Panc1 (cell line): ENCODE measurements around the gene TUBB4B. TPM values are rescaled to one million over a fixed set of nuclear protein-coding genes. Genes with fewer than 3 reads are reported as not detected.

Source experiments
- ATAC-seq: fragments of 200-7000 bp; cut with Tn5 transposase; 2 replicates; pipeline ENCODE4 v1.9.1; 2020; ENCODE audit warnings: mild to moderate bottlenecking, moderate library complexity
- BruUV-seq: library from RNA; stranded (reverse); fragments of 400-500 nt; replicated peaks from 2 replicates; lab custom pipeline; 2021; lab: Mats Ljungman, UMichigan
- CTCF ChIA-PET: fragments of 300-600 bp; sonication (Branson Sonifier 250); formaldehyde crosslinking; loops from one replicate; lab custom pipeline; 2022; ENCODE audit warnings: antibody characterized with exemption; lab: Charles Lee
- POLR2A ChIA-PET: fragments of 300-600 bp; sonication (Branson Sonifier 250); formaldehyde crosslinking; loops from one replicate; lab custom pipeline; 2022; ENCODE audit warnings: antibody characterized with exemption; lab: Charles Lee
- DNase-seq: peaks from one replicate; pipeline ENCODE4 v3.0.0-alpha.2; 2010; ENCODE audit warnings: low read depth, low spot score
- H3K27ac ChIP-seq: 2 replicates; pipeline ENCODE4 v1.5.1; 2011; ENCODE audit warnings: mild to moderate bottlenecking, low read length, inconsistent platforms
- H3K27me3 ChIP-seq: fragments of 200-500 bp; sonication (Bioruptor generic); 2 replicates; pipeline ENCODE4 v1.6.0; 2014; ENCODE audit warnings: low read length, inconsistent platforms; ENCODE audit not compliant: control insufficient read depth, insufficient read depth
- H3K36me3 ChIP-seq: fragments of 200-500 bp; sonication (Bioruptor generic); 2 replicates; pipeline ENCODE4 v1.5.1; 2014; ENCODE audit warnings: inconsistent platforms, mild to moderate bottlenecking, low read length, moderate library complexity; ENCODE audit not compliant: control insufficient read depth, insufficient read depth
- H3K4me1 ChIP-seq: 2 replicates; pipeline ENCODE4 v1.5.1; 2011; ENCODE audit warnings: inconsistent platforms, mild to moderate bottlenecking, low read length, moderate library complexity; ENCODE audit not compliant: control insufficient read depth, insufficient read depth
- H3K4me3 ChIP-seq, 2 experiments: 2 replicates each; pipeline ENCODE4 v1.5.1; 2011 to 2012; ENCODE audit warnings: low read depth in 2 of 2, low read length in 2 of 2, mild to moderate bottlenecking in 2 of 2, inconsistent platforms in 1 of 2, moderate library complexity in 1 of 2
- H3K9me3 ChIP-seq: fragments of 200-500 bp; sonication (Bioruptor generic); 2 replicates; pipeline ENCODE4 v1.5.1; 2014; ENCODE audit warnings: low read depth, mild to moderate bottlenecking, inconsistent platforms, low read length, moderate library complexity; ENCODE audit not compliant: control insufficient read depth, insufficient read depth
- POLR2AphosphoS5 ChIP-seq: IDR thresholded peaks from 2 replicates; pipeline ENCODE4 v1.6.1; 2012; ENCODE audit warnings: mild to moderate bottlenecking, low read depth, low read length, moderate library complexity
- REST ChIP-seq, 2 experiments: IDR thresholded peaks; 2 replicates each; pipeline ENCODE4 v1.6.1; 2011 to 2012; ENCODE audit warnings: low read depth in 2 of 2, control low read depth in 1 of 2, low read length in 1 of 2, mild to moderate bottlenecking in 1 of 2, moderate library complexity in 1 of 2; ENCODE audit not compliant: insufficient read depth in 1 of 2
- SIN3A ChIP-seq: IDR thresholded peaks from 2 replicates; pipeline ENCODE4 v1.6.1; 2012; ENCODE audit warnings: low read depth, mild to moderate bottlenecking, low read length, moderate library complexity, borderline replicate concordance; ENCODE audit not compliant: insufficient read depth
- TCF7L2 ChIP-seq: IDR thresholded peaks from 2 replicates; pipeline ENCODE4 v1.6.1; 2011; ENCODE audit warnings: mild to moderate bottlenecking, low read depth, low read length, inconsistent platforms
- in situ Hi-C: cut with HindIII; loops from 2 replicates; pipeline ENCODE4 v1.10.0; 2016; ENCODE audit warnings: low sequenced_read_pairs, low pct_unique_long_range_greater_than_20kb
- intact Hi-C: fragments of 100-400 bp; cut with micrococcal nuclease; formaldehyde crosslinking; loops from one replicate; pipeline ENCODE4 v1.10.0; 2022; ENCODE audit not compliant: unreplicated experiment
- total RNA-seq: library from RNA; stranded (reverse); gene quantifications from one replicate; pipeline ENCODE4 v1.2.1, GENCODE V29; 2021; ENCODE audit not compliant: unreplicated experiment
- TF ChIP-seq, protein P1 (sequence below): fragments of 450-650 bp; IDR thresholded peaks from 2 replicates; pipeline ENCODE4 v1.5.1; 2017; ENCODE audit warnings: mild to moderate bottlenecking

Gene TUBB4B
- total RNA-seq, 1 experiment from 2014 or later = 265 TPM

DNA sequence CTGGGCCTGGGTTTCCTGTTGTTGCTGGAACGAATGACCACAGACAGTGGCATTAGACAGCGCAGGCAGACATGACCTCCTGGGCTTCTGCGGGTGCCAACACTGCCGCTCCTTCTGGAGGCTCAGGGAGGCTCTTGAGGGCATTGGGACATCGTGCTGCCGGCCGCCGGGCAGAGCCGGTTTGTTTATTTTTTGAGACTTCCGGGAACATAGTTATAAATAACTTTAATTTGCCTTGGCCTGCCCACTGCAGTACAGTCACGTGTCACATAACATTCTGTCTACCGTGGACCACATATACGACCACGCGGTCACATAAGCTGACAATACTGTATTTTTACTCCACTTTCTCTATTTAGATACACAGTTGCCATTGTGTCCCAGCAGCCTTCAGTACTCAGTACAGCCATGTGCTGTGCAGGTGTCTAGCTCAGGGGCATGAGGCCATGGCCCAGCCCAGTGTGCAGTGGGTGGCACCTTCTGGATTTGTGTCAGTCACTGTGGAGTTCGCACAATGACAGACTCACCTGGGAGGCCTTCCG is 28.2 kb downstream of the TUBB4B start:
- intact Hi-C loops = no loop called here
- Histone ChIP-seq H3K36me3 (no peaks in the 10 kb centered on the region; the same call in 1 of the 2 replicates), H3K27me3 (no peaks in the 10 kb centered on the region), H3K4me3 (no peak overlapping the region), H3K27ac (no peak overlapping the region), H3K4me1 (no peaks in the 10 kb centered on the region; the same call in 1 of the 2 replicates), H3K9me3 (no peaks in the 10 kb centered on the region)
- DNase-seq (no peak), ATAC-seq (no peak)
- ChIA-PET CTCF (no interaction called here), POLR2A (interaction anchor here (0.7 kb wide), 1 partner anchor 42 kb away, joined by 3 read pairs; no protein-coding TSS in a partner anchor)
- TF ChIP-seq, protein P1, sequence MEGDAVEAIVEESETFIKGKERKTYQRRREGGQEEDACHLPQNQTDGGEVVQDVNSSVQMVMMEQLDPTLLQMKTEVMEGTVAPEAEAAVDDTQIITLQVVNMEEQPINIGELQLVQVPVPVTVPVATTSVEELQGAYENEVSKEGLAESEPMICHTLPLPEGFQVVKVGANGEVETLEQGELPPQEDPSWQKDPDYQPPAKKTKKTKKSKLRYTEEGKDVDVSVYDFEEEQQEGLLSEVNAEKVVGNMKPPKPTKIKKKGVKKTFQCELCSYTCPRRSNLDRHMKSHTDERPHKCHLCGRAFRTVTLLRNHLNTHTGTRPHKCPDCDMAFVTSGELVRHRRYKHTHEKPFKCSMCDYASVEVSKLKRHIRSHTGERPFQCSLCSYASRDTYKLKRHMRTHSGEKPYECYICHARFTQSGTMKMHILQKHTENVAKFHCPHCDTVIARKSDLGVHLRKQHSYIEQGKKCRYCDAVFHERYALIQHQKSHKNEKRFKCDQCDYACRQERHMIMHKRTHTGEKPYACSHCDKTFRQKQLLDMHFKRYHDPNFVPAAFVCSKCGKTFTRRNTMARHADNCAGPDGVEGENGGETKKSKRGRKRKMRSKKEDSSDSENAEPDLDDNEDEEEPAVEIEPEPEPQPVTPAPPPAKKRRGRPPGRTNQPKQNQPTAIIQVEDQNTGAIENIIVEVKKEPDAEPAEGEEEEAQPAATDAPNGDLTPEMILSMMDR = no peak
- no peak for TF ChIP-seq SIN3A
- no peak for TF ChIP-seq POLR2AphosphoS5
- in situ Hi-C loops = no loop called here
- no TSS peak for BruUV-seq

DNA sequence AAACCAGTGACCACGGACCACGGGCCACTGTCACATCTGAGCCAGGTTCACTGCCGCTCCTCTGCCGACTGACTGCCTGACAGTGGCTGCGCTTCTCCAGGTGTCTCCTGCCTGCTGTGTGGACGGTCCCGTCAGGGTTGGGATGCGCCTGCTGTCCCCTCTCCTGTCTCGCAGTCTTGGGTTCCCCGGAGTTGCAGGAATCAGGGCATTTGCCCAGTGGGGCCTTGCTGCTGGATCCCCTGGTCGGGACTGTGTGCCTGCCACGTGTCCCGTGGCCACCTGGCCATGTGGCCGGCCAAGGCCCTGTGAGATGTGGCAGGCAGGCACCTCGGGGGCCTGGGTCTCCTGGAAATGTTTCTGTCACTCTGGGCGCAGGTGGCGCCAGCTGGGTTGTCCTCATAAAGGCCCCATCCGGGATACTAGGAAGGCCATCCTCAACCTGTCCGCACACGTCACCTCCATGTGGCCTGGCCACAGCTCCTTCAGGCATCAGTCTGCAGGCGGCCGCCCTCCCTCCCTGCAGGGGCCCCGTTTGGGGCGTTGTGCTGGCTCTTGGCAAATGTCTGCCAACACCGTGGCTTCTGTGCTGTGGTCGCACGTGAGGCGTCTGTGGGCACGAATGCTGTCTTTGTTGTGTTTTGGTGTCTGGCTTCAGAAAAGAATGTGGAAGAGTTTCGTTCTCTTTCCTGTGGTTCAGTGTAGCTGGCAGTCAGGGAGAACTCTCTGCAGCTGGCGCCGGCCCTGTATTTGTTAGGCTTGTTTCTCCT is 30.0 kb downstream of the TUBB4B start:
- H3K9me3 ChIP-seq = no peaks in the 10 kb centered on the region
- H3K36me3 ChIP-seq = no peaks in the 10 kb centered on the region; the same call in 1 of the 2 replicates
- no peak for DNase-seq
- H3K4me3 ChIP-seq = no peak overlapping the region
- CTCF ChIA-PET = no interaction called here
- BruUV-seq = no TSS peak
- peaks cover 3% of the 10 kb centered on the region for H3K4me1 ChIP-seq
- H3K27me3 ChIP-seq = no peaks in the 10 kb centered on the region
- POLR2A ChIA-PET = no interaction called here
- intact Hi-C loops (no loop called here), in situ Hi-C loops (no loop called here)
- no peak for ATAC-seq
- TF ChIP-seq SIN3A (no peak), REST (IDR thresholded peaks at IDR 0.05; ENCODE audit: insufficient read depth in 1 of 2, low read depth in 2 of 2, low read length in 1 of 2) (no peak), POLR2AphosphoS5 (no peak), TCF7L2 (no peak)
- TF ChIP-seq, protein P1 = no peak
- H3K27ac ChIP-seq = no peak overlapping the region
